HTERT RPE-1 (cell line): ENCODE results near the gene PATJ.
"Not testable (repeated sequence)": the region's sequence is repeated elsewhere in the genome, so short reads cannot be mapped to it uniquely, and the experiment has no call there.

Experiments used
- in situ Hi-C: fragments of 300-500 bp; cut with MboI; formaldehyde crosslinking; loops from 4 replicates; pipeline ENCODE4 v1.14.3; 2020; ENCODE audit warnings: low sequenced_read_pairs

Gene PATJ, protein sequence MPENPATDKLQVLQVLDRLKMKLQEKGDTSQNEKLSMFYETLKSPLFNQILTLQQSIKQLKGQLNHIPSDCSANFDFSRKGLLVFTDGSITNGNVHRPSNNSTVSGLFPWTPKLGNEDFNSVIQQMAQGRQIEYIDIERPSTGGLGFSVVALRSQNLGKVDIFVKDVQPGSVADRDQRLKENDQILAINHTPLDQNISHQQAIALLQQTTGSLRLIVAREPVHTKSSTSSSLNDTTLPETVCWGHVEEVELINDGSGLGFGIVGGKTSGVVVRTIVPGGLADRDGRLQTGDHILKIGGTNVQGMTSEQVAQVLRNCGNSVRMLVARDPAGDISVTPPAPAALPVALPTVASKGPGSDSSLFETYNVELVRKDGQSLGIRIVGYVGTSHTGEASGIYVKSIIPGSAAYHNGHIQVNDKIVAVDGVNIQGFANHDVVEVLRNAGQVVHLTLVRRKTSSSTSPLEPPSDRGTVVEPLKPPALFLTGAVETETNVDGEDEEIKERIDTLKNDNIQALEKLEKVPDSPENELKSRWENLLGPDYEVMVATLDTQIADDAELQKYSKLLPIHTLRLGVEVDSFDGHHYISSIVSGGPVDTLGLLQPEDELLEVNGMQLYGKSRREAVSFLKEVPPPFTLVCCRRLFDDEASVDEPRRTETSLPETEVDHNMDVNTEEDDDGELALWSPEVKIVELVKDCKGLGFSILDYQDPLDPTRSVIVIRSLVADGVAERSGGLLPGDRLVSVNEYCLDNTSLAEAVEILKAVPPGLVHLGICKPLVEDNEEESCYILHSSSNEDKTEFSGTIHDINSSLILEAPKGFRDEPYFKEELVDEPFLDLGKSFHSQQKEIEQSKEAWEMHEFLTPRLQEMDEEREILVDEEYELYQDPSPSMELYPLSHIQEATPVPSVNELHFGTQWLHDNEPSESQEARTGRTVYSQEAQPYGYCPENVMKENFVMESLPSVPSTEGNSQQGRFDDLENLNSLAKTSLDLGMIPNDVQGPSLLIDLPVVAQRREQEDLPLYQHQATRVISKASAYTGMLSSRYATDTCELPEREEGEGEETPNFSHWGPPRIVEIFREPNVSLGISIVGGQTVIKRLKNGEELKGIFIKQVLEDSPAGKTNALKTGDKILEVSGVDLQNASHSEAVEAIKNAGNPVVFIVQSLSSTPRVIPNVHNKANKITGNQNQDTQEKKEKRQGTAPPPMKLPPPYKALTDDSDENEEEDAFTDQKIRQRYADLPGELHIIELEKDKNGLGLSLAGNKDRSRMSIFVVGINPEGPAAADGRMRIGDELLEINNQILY (N-terminal part only)

GRCh38 chr1:61741711-61742619 lies at the start of gene PATJ:
Gene PATJ (plus strand): TSS chr1:61742480. CDS start chr1:61762893, 20,413 bp downstream.
- in situ Hi-C loops: no loop called here

DNA sequence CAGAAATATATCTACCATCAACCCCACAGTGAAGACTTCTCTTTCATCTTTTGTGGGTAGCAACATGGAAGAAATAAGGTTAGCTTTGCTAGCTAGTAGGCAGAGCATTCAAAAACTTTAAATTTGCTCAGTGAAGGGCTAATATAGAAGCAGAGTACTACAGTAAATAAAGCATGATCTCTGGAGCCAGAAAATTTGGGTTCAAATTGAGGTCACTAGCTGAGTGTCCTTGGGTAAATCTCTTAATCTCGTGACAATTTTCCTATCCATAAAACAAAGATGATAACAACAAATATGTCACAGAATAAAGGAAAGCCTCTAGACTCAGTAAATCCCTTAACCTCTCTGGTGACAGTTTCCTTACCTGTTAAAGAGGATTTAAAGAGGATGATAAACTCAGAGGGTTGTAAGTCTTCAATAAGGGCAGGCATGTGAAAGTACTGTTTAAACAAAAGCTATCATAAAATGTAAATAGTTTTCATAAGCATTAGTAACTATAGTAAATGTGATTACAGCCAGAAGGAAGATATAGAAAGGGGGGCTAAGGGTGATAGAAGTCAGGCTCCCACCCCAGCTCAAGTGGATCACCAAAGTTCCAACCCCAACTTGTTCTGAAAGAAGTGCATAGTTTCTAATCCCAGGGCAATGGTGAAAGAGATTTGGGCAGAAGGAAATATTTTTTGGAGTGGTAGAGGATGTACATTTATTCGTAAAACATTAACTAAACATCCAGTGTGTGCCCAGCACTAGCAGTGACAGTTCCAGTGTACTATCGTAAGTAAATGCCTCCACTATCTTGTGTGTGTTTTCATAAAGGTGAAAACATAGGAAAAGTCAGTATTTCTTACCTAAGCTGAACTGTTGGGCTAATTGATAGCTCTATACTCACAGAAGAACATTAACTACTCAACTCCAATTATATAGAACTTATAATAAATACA lies 42.1 kb upstream of the PATJ start:
- in situ Hi-C loops: no loop called here

- in situ Hi-C loops: no loop called here
Observed at GRCh38 chr1:61708953-61709907, 33.0 kb upstream of the PATJ start.

DNA sequence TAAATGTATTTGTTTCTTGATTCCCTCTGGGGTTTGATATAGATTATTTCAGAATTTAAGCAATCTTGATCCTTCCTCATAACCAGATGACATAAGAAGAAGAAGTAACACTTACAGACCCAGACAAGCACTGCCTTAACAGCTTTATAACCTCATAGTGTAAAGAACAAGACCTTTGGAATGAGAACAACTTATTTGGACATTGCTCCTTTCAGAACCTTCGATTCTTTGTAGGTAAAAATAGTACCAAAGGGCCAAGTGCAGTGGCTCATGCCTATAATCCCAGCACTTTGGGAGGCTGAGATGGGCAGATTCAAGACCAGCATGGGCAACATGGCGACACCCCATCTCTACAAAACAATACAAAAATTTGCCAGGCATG lies 32.4 kb upstream of the PATJ start:
- in situ Hi-C loops: no loop called here

DNA sequence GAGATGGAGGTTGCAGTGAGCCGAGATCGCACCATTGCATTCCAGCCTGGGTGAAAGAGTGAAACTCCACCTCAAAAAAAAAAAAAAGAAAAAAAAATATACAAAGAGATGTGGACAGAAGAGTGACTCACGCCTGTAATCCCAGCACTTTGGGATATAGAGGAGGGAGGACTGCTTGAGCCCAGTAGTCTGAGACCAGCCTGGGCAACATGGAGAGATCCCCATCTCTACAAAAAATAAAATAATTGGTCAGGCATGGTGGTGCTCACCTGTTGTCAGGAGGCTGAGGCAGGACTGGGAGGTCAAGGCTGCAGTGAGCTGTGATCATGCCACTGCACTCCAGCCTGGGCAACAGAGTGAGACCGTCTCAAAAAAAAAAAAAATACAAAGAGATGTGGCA lies 31.0 kb upstream of the PATJ start:
- in situ Hi-C loops: not testable (repeated sequence)

- in situ Hi-C loops: no loop called here
Observed at GRCh38 chr1:61711969-61712368, 30.3 kb upstream of the PATJ start.

- in situ Hi-C loops: not testable (repeated sequence)
Observed at GRCh38 chr1:61718996-61719663, 23.1 kb upstream of the PATJ start.

DNA sequence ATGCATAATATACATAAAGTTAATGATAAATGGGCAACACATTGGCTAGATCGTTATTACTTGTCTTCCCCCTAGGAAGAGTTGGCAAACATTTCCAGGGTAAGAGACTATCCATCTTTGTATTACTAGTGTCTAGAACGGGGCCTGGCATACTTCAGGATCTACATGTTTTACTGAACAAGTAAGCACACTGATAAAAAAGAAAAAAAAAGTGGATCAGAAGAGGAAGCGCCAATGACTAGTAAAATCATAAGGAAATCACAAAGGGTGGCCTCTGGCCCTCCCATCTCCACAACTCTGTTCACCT lies 17.8 kb upstream of the PATJ start:
- in situ Hi-C loops: no loop called here

- in situ Hi-C loops: no loop called here
Observed at GRCh38 chr1:61724813-61725694, 17.2 kb upstream of the PATJ start, which contains the start of gene TM2D1. Gene TM2D1 (minus strand): TSS chr1:61725141. CDS start chr1:61725120, 21 bp downstream.

DNA sequence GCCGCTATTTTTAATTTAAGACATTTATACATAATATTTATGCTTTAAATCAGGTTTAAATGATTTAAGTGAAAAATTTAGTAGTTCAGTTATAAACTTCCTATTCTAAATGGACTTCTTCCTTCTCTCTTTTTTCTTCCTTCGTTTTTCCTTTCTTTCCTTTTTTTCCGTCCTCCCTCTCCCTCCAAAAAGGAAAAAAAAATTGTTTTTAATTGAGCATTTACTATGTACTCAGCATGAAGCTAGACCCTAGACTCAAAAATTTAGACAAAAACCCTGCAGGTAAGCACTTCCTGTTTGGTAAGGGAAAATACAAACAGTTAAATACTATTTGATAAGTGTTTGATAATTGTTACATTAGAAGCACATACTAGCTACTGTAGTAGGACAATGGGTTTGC lies 14.7 kb upstream of the PATJ start:
- in situ Hi-C loops: no loop called here

DNA sequence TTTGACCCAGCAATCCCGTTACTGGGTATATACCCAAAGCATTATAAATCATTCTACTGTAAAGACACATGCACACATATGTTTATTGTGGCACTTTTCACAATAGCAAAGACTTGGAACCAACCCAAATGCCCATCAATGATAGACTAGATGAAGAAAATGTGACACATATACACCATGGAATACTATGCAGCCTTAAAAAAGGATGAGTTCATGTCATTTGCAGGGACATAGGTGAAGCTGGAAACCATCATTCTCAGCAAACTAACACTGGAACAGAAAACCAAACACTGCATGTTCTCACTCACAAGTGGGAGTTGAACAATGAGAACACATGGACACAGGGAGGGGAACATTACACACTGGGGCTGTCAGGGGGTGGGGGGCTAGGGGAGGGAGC lies 11.6 kb upstream of the PATJ start:
- in situ Hi-C loops: not testable (repeated sequence)

DNA sequence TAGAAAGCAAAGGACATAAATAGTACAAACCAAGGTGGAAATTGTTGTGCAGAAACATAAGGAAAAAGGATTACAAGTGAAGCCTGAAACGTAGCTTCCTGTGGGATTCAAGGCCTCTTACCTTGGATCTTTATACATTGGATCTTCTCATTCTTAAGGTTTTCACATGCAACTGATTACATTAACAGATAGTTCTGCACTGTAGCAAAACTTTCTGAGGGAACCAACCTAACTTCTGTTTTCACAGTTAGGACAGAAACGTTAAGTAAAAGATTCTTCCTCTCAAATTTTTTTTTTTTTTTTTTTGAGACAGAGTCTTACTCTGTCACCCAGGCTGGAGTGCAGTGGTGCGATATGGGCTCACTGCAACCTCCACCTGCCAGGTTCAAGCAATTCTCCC lies 9.6 kb upstream of the PATJ start:
- in situ Hi-C loops: no loop called here

GRCh38 chr1:61740751-61741700 lies 1.3 kb upstream of the PATJ start:
- in situ Hi-C loops: no loop called here

DNA sequence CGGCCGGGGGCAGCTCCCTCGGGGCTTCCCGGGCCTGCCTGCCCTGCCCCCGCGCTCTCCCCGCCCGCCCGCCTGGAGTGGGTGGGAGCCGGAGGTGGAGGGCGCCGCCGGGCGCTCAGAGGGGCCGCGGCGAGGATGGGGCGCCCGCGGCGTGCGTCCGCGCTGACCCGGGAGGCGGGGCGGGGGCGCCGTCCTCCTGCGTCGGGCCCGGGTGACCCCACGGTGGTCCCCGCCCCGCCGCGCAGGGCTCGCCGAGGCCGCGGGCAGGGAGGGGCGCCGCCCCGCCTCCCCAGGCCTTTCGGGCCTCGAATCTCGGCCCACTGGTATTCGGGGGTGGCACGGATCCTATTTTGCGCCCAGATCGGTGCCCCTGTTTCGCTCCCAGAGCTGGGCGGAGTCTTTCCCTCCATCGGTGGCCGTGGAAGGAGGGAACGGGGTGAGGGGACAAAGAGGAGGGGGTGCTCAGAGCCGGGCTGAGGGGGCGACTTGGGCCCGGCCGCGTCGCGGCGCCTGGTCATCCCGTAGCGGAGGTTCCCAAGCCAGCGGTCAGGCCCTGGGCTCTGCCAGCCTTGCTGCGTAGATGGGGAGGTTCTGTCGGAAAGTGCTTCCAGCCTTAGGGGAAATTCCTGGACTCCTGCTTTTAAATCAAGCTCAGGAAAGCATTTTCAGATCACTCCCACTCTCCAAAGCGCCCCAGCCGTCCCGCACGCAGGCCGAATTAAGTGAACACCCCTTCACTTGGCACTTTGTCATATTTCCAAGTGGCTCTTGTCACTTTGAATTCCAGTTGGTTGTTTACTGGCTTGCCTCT lies 545 bp downstream of the PATJ start:
- in situ Hi-C loops: no loop called here

- in situ Hi-C loops: no loop called here
Observed at GRCh38 chr1:61743431-61743705, 1.1 kb downstream of the PATJ start.
